GM18951 (cell line): ENCODE results near the gene UBAP2.

ENCODE experiments used
- POLR2A ChIP-seq: IDR thresholded peaks from 4 replicates; pipeline ENCODE4 v1.6.1; 2011; ENCODE audit warnings: mild to moderate bottlenecking; ENCODE audit not compliant: insufficient read length, insufficient read depth; ENCODE audit errors: extremely low read depth
- in situ Hi-C: fragments of 300-500 bp; cut with MboI; formaldehyde crosslinking; loops from one replicate; pipeline ENCODE4 v1.12.0; 2022; ENCODE audit warnings: low sequenced_read_pairs, mixed read lengths, inconsistent platforms; ENCODE audit not compliant: unreplicated experiment

UBAP2 gene

DNA sequence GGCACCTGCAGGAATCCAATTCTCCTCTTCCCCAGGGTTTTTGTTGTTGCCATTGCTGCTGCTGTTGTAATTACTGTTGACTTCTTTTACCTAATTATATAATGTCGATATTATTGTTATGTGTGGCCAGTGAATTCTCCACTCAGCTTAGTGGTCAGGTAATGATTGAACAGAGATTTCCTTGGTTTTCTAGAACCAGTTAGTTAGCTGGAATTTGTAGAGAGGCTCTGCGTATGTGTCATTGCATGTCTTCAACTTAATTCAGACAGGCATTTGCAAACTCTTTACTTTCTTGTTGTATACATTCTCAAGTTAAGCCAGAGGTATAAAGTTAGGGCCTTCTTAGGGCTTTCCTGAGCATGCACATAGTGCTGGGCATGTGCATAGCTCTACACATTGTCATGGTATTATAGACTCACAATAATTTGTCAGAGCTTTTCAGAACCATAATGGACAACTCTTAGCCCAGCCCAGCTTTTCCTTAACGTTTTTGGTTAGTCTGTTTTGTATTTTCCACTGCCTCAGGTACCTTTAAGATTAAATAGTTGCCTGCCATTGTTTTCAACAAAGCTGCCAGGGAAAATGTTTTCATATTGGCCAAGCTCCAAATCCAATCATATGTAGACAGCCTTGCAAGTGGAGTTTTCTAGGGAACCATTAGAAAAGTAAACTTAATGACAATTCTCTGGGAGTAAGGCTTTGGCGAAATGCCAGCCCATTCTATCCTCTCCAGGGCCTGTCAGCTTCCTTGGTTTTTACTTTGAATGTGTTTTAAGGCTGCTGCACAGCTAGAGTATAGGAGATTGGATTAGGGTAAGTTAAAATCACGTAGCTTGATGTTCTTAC is 163.6 kb downstream of the UBAP2 start:
- no peak for TF ChIP-seq POLR2A
- in situ Hi-C loops = no loop called here

- TF ChIP-seq POLR2A = no peak
- in situ Hi-C loops = no loop called here
Observed at GRCh38 chr9:33881635-33882034, 167.1 kb downstream of the UBAP2 start.

GRCh38 chr9:33880211-33881089 is 168.2 kb downstream of the UBAP2 start:
- TF ChIP-seq POLR2A = no peak
- in situ Hi-C loops = no loop called here

DNA sequence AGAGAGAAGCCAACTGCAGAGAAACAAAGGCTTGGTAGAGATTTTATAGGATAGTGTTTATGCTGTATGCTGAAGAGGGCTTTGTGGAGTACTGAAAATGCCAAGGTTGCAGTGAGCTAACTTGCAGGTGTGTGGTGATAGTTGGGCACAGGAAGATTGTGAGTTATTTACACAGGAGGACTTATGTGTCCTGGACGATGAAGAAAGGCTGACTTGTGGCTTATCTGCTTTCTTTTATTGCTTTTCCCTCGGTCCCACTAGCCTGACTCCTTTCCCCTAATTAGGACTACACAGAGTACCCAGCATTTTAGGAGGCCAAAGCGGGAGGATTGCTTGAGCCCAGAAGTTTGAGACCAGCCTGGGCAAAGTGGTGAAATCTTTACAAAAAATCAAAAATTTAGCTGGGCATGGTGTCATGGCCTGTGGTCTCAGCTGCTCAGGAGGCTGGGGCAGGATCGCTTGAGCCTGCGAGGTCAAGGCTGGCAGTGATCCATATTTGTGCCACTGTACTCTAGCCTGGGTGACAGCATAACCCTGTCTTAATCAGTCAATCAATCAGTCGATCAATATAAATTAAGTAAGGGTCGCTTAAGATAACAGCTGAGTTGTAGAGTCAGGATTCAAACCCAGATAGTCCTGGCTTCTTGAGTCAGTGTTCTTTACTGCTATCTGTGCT is 169.9 kb downstream of the UBAP2 start:
- in situ Hi-C loops = no loop called here
- TF ChIP-seq POLR2A = no peak

- in situ Hi-C loops = no loop called here
- TF ChIP-seq POLR2A = no peak
Observed at GRCh38 chr9:33877727-33878489, 170.8 kb downstream of the UBAP2 start.
